SK-N-SH (cell line): ENCODE measurements around the gene HOMER2. TPM values are rescaled to one million over a fixed set of nuclear protein-coding genes. Genes with fewer than 3 reads are reported as not detected.

Source experiments
- CTCF ChIA-PET: fragments of 300-600, 350-600 bp; formaldehyde crosslinking; extraction: SDS; loops from one replicate; lab custom pipeline; 2021; lab: Yijun Ruan, JAX
- POLR2A ChIA-PET: fragments of 350-600 bp; sonication (Branson Sonifier 250); formaldehyde crosslinking; extraction: SDS; loops from one replicate; lab custom pipeline; 2020; ENCODE audit warnings: antibody characterized with exemption, inconsistent platforms; lab: Yijun Ruan, JAX
- DNase-seq: peaks from one replicate; pipeline ENCODE4 v3.0.0; 2012
- H2AFZ ChIP-seq: fragments of 200-600 bp; sonication (generic); 2 replicates; pipeline ENCODE4 v1.8.1; 2016; ENCODE audit warnings: antibody characterized with exemption, mild to moderate bottlenecking, low read depth
- H3F3A ChIP-seq: fragments of 200-600 bp; sonication (generic); replicated peaks from 2 replicates; pipeline ENCODE3; 2016; ENCODE audit warnings: antibody characterized with exemption, mild to moderate bottlenecking; ENCODE audit not compliant: insufficient read depth
- H3K27ac ChIP-seq, 2 experiments: fragments of 200-500 bp in 1 of 2; fragments of 200-600 bp in 1 of 2; sonication (Bioruptor generic) in 1 of 2; sonication (generic), shearing (Covaris generic) in 1 of 2; 2 replicates each; pipeline versions ENCODE4 v1.5.1 to v1.6.1; 2014 to 2016; ENCODE audit warnings: low read depth in 2 of 2, inconsistent platforms in 1 of 2, low read length in 1 of 2, mild to moderate bottlenecking in 1 of 2, mixed read lengths in 1 of 2
- H3K27me3 ChIP-seq: fragments of 200-600 bp; sonication (generic), shearing (Covaris generic); 2 replicates; pipeline ENCODE4 v1.6.1; 2016; ENCODE audit warnings: mixed run types; ENCODE audit not compliant: insufficient read depth
- H3K36me3 ChIP-seq, 2 experiments: fragments of 200-500 bp in 1 of 2; fragments of 200-600 bp in 1 of 2; sonication (Bioruptor generic) in 1 of 2; sonication (generic) in 1 of 2; replicated peaks in 1 of 2; 2 replicates each; pipeline versions ENCODE3 to v1.5.1; 2014 to 2016; ENCODE audit warnings: low read length in 1 of 2, mild to moderate bottlenecking in 1 of 2; ENCODE audit not compliant: insufficient read depth in 2 of 2, control insufficient read depth in 1 of 2
- H3K4me1 ChIP-seq, 2 experiments: fragments of 200-500 bp in 1 of 2; fragments of 200-600 bp in 1 of 2; sonication (Bioruptor generic) in 1 of 2; sonication (generic), shearing (Covaris generic) in 1 of 2; 2 replicates each; pipeline versions ENCODE4 v1.5.1 to v1.6.1; 2014 to 2016; ENCODE audit warnings: low read depth in 1 of 2, low read length in 1 of 2, mixed run types in 1 of 2; ENCODE audit not compliant: insufficient read depth in 2 of 2, control insufficient read depth in 1 of 2
- H3K4me2 ChIP-seq: fragments of 200-600 bp; sonication (generic), shearing (Covaris generic); 2 replicates; pipeline ENCODE4 v1.6.1; 2017; ENCODE audit warnings: mixed run types
- H3K4me3 ChIP-seq, 2 experiments: fragments of 200-500 bp in 1 of 2; fragments of 200-600 bp in 1 of 2; sonication (Bioruptor generic) in 1 of 2; sonication (generic), shearing (Covaris generic) in 1 of 2; 2 replicates each; pipeline versions ENCODE4 v1.5.1 to v1.8.1; 2014 to 2016; ENCODE audit warnings: low read depth in 2 of 2, inconsistent platforms in 1 of 2, low read length in 1 of 2, mild to moderate bottlenecking in 1 of 2, mixed read lengths in 1 of 2, moderate library complexity in 1 of 2
- H3K79me2 ChIP-seq: fragments of 200-600 bp; sonication (generic); 2 replicates; pipeline ENCODE4 v1.8.1; 2017; ENCODE audit warnings: mild to moderate bottlenecking; ENCODE audit not compliant: insufficient read depth
- H3K9ac ChIP-seq: fragments of 200-600 bp; sonication (generic); 2 replicates; pipeline ENCODE4 v1.6.1; 2017; ENCODE audit warnings: mixed run types
- H3K9me2 ChIP-seq: fragments of 200-600 bp; sonication (generic); 2 replicates; pipeline ENCODE4 v1.6.1; 2017; ENCODE audit warnings: mixed run types
- H3K9me3 ChIP-seq: fragments of 200-600 bp; sonication (generic); 2 replicates; pipeline ENCODE4 v1.6.1; 2017; ENCODE audit warnings: mixed run types, mild to moderate bottlenecking, moderate library complexity
- H4K20me1 ChIP-seq: fragments of 200-600 bp; sonication (generic); 2 replicates; pipeline ENCODE4 v1.6.1; 2017; ENCODE audit warnings: mild to moderate bottlenecking, mixed run types; ENCODE audit not compliant: insufficient read depth
- IRF3 ChIP-seq: fragments of 150-350 bp; IDR thresholded peaks from 2 replicates; pipeline ENCODE4 v1.6.1; 2016; ENCODE audit warnings: mild to moderate bottlenecking, low read depth, low read length
- MAX ChIP-seq: IDR thresholded peaks from 2 replicates; pipeline ENCODE4 v1.4.0; 2012; ENCODE audit warnings: low read depth
- MXI1 ChIP-seq: IDR thresholded peaks from 2 replicates; pipeline ENCODE4 v1.6.1; 2012; ENCODE audit warnings: mild to moderate bottlenecking, low read depth, low read length, improper control_type of control experiment
- NFIC ChIP-seq: IDR thresholded peaks from 2 replicates; pipeline ENCODE4 v1.4.0; 2012; ENCODE audit warnings: borderline replicate concordance
- SMC3 ChIP-seq: IDR thresholded peaks from 2 replicates; pipeline ENCODE4 v1.6.1; 2012; ENCODE audit warnings: low read depth, low read length, improper control_type of control experiment
- TAF1 ChIP-seq: IDR thresholded peaks from 2 replicates; pipeline ENCODE4 v1.6.1; 2012; ENCODE audit warnings: low read depth, mild to moderate bottlenecking, low read length, moderate library complexity, borderline replicate concordance
- TCF12 ChIP-seq: IDR thresholded peaks from 2 replicates; pipeline ENCODE4 v1.4.0; 2012
- TEAD4 ChIP-seq: IDR thresholded peaks from 2 replicates; pipeline ENCODE4 v1.4.0; 2012; ENCODE audit warnings: mild to moderate bottlenecking, borderline replicate concordance; ENCODE audit not compliant: insufficient read depth
- ZBTB33 ChIP-seq: IDR thresholded peaks from 2 replicates; pipeline ENCODE4 v1.4.0; 2012; ENCODE audit warnings: low read depth, borderline replicate concordance
- WGBS: methylation state at CpG from one replicate; pipeline ENCODE4 v1.1.6; 2017; ENCODE audit warnings: low lambda C conversion rate; 5-methylcytosine and 5-hydroxymethylcytosine counted together
- polyA plus RNA-seq, 3 experiments: library from polyadenylated mRNA; depleted of rRNA; stranded (reverse); fragments of >200 nt; gene quantifications; 2 replicates each; pipeline ENCODE4 v1.2.3, GENCODE V29; 2012
- TF ChIP-seq, protein P1 (sequence below): fragments of 200-600 bp; sonication (generic); IDR thresholded peaks from 2 replicates; pipeline ENCODE4 v1.6.1; 2017; ENCODE audit warnings: antibody characterized with exemption, mild to moderate bottlenecking, moderate library complexity
- TF ChIP-seq, protein P2 (sequence below): IDR thresholded peaks from 2 replicates; pipeline ENCODE4 v1.4.0; 2012; ENCODE audit warnings: low read depth, borderline replicate concordance

HOMER2 gene
- polyA plus RNA-seq, 1 of the 3 experiments (the other 2 are of a cell fraction): 7.3 TPM

DNA sequence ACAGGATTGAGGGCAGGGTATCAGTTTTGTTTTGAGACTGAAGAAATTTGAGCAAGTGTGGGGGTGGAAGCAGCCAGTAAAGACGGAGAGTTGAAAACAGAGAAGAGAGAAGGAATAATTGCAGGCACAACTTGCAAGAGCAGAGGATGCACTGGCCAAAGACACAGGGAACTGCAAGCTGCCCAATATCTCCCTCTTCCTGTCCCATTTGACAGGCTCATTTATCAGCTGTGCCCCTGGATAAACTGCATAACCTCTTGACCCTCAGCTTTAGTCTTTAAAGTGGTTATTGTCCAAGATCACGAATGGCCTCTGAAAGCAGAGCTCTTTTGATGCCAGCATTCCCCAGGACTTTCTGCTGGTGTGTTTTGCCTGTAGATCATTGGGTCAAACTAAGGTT, 28.5 kb upstream of the HOMER2 start:
- no peak for DNase-seq
- ChIA-PET CTCF (no interaction called here), POLR2A (no interaction called here)

More for the DNA sequence above, 28.5 kb upstream of the HOMER2 start:
- TF ChIP-seq MXI1: no peak
- TF ChIP-seq TEAD4: no peak
- TF ChIP-seq IRF3: no peak
- TF ChIP-seq SMC3: no peak
- TF ChIP-seq, protein P1, sequence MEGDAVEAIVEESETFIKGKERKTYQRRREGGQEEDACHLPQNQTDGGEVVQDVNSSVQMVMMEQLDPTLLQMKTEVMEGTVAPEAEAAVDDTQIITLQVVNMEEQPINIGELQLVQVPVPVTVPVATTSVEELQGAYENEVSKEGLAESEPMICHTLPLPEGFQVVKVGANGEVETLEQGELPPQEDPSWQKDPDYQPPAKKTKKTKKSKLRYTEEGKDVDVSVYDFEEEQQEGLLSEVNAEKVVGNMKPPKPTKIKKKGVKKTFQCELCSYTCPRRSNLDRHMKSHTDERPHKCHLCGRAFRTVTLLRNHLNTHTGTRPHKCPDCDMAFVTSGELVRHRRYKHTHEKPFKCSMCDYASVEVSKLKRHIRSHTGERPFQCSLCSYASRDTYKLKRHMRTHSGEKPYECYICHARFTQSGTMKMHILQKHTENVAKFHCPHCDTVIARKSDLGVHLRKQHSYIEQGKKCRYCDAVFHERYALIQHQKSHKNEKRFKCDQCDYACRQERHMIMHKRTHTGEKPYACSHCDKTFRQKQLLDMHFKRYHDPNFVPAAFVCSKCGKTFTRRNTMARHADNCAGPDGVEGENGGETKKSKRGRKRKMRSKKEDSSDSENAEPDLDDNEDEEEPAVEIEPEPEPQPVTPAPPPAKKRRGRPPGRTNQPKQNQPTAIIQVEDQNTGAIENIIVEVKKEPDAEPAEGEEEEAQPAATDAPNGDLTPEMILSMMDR: no peak
- TF ChIP-seq ZBTB33: no peak
- no peak for TF ChIP-seq MAX
- TF ChIP-seq NFIC: no peak
- no peak for TF ChIP-seq TCF12
- TF ChIP-seq, protein P2, sequence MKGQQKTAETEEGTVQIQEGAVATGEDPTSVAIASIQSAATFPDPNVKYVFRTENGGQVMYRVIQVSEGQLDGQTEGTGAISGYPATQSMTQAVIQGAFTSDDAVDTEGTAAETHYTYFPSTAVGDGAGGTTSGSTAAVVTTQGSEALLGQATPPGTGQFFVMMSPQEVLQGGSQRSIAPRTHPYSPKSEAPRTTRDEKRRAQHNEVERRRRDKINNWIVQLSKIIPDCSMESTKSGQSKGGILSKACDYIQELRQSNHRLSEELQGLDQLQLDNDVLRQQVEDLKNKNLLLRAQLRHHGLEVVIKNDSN: no peak
- no peak for TF ChIP-seq TAF1
- no peaks in the 10 kb centered on the region for H3K9me2 ChIP-seq
- H3K79me2 ChIP-seq: no peaks in the 10 kb centered on the region
- no peak overlapping the region for H3K4me3 ChIP-seq
- no peak overlapping the region for H3K27ac ChIP-seq
- WGBS: 67% methylated on average over 2 of the region's 2 CpGs
- H3K4me1 ChIP-seq: peaks cover 3 to 4% of the 10 kb centered on the region in 2 experiments; a peak in 2 of 4 replicates
- no peaks in the 10 kb centered on the region for H3K27me3 ChIP-seq
- H4K20me1 ChIP-seq: no peaks in the 10 kb centered on the region
- no peaks in the 10 kb centered on the region for H3K9me3 ChIP-seq
- H3K36me3 ChIP-seq: no peaks in the 10 kb centered on the region
- H3K4me2 ChIP-seq: no peak overlapping the region
- no peak overlapping the region for H3K9ac ChIP-seq
- H3F3A ChIP-seq: no peaks in the 10 kb centered on the region
- no peak overlapping the region for H2AFZ ChIP-seq
